HG03159 (cell line): ENCODE data around the gene AIP.
A peak's percentile ranks its signal among the peaks of the same experiment; 100 is the strongest.
"Not testable (repeated sequence)": the region's sequence is repeated elsewhere in the genome, so short reads cannot be mapped to it uniquely, and the experiment has no call there.

Experiments
- ATAC-seq: cut with Tn5 transposase; IDR thresholded peaks from one replicate; pipeline ENCODE4 v1.9.1; 2021; ENCODE audit warnings: mild to moderate bottlenecking, moderate library complexity; ENCODE audit not compliant: unreplicated experiment

Gene AIP

GRCh38 chr11:67505605-67506396 lies 23.0 kb downstream of the AIP start:
- no peak for ATAC-seq

GRCh38 chr11:67506426-67507051 lies 23.7 kb downstream of the AIP start:
- ATAC-seq: no peak

- ATAC-seq: no peak
Observed at GRCh38 chr11:67507242-67507863, 24.5 kb downstream of the AIP start.

GRCh38 chr11:67507864-67508485 lies 25.1 kb downstream of the AIP start, which contains the start of gene CDK2AP2:
Gene CDK2AP2 (minus strand): TSS chr11:67508162. CDS start chr11:67508082, 80 bp downstream.
- ATAC-seq: peak; percentile 72

DNA sequence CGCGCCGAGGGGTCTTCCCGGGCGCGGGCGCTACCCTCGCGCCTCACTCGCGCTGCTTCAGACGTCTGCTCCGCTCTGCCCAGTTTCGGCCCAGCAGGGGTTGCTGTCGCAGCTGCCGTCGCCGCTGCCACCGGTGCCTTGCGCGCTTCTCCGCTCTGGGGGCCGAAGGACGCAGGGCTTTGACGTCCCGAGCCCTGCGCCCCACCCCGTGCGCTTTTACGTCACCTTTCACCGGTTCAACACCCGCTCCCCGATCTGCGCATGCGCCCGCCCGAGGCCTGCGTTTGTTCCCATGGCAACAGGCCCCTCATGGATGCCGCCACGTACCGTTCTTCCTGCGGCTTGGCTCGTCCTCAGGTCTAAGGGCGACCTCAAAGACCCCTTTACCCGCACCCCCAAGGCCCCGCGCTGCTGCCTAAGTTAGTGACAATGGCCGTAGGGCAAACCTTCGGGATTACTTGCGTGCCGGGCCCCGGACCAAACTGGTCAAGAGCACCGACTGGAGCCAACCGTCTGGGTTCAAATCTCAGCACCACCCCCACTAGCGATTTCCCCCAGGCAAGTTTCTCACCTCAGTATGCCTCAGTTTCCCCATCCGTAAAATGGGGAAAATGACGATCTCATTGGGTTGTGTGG lies 25.8 kb downstream of the AIP start:
- peak; percentile 33 for ATAC-seq

GRCh38 chr11:67510023-67510345 lies 27.2 kb downstream of the AIP start:
- ATAC-seq: no peak

DNA sequence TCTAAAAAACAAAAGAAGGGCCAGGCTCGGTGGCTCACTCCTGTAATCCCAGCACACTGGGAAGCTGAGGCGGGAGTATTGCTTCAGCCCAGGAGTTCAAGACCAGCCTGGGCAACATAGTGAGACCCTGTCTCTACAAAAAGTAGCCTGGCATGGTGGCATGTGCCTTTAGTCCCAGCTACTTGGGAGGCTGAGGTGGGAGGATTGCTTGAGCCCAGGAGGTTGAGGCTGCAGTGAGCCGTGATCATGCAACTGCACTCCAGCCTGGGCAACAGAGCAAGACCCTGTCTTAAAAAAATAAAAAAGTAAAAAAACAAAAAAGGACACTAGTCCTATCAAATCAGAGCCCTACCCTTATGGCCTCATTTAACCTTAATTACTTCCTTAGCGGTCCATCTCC lies 28.7 kb downstream of the AIP start:
- not testable (repeated sequence) for ATAC-seq

DNA sequence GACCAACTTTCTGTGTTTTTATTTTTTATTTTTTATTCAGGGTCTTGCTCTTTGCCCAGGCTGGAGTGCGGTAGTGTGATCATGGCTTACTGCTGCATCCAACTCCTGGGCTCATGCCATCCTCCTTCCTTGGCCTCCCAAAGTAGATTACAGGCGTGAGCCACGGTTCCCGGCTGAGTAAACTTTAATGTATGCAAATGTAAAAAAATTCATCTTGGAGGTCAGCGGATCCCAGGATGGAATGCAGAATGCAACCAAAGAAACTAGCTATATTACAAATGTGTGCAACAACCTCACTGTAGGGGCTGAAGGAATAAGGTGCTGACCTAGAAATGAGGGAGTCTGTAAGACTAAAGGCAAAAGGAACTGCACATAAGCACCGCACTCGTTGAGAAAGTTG lies 31.3 kb downstream of the AIP start:
- no peak for ATAC-seq

DNA sequence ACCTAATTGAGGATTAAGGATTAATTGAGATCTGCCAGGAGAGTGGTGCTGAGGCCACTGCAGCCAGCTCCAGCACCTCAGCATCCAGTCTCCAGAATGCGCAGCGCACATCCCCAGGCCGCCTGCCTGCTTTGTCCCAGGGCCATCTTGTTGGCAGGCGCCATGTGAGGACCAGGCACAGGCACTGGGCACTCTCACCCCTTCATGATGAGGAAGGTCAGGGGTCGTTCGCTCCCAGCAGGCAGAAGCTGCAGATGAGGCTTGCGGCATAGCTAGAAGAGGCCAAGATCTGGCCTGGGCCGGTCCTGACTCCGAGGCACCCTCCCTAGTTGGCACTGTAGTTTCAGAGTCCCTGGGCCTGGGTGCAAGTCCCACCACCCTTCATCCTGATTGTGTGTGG lies 34.0 kb downstream of the AIP start:
- no peak for ATAC-seq

DNA sequence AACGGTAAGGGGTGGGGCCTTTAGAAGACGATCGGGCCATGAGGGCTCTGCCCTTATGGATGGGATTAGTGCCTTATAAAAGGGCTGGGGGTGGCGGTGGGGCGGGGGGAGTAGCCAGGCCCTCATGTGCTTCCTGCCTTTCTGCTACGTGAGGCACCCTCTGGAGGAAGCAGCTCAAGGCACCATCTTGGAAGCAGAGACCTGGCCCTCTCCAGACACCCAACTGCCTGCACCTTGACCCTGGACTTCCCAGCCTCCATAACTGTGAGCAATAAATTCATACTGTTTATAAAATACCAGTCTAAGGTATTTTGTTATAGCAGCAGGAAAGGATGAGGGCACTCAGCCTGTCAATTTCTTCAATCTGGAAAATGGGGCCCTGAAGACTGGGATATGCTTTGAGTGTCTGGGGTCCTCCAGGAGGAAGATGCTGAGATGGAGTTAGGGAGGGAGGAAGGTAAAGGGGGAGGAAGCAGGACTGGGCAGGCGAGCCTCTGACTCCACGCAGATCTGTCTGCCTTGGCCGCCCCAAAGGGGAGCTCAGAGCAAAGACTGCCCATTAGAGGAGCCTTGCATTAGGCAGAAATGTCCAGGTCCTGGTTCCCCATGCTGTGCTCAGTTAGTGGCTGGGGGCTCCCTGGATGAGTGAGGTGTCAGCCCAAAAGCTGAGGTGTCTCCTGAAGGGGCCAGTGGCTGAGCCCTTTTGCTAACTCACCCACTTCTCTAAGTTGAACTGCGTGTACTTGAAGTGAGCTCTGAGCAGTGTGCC lies 35.1 kb downstream of the AIP start:
- ATAC-seq: no peak

DNA sequence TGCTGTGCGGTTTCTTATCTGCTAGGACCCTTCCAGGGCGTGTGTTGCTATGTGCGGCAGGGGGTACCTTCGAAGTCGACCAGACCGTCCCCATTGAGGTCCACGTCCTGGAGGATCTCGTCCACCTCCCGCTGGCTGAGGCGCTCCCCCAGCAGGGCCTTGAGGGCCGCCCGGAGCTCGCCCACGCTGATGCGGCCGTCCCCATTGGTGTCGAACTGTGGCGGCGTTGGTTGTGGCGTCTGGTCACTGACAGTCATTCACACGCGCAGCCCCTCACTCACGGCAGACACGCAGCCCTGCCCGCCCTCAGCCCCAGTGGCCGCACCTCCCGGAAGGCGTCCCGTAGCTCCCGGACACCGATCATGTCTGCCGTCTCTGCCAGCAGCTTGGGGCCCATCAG lies 36.9 kb downstream of the AIP start:
- no peak for ATAC-seq

DNA sequence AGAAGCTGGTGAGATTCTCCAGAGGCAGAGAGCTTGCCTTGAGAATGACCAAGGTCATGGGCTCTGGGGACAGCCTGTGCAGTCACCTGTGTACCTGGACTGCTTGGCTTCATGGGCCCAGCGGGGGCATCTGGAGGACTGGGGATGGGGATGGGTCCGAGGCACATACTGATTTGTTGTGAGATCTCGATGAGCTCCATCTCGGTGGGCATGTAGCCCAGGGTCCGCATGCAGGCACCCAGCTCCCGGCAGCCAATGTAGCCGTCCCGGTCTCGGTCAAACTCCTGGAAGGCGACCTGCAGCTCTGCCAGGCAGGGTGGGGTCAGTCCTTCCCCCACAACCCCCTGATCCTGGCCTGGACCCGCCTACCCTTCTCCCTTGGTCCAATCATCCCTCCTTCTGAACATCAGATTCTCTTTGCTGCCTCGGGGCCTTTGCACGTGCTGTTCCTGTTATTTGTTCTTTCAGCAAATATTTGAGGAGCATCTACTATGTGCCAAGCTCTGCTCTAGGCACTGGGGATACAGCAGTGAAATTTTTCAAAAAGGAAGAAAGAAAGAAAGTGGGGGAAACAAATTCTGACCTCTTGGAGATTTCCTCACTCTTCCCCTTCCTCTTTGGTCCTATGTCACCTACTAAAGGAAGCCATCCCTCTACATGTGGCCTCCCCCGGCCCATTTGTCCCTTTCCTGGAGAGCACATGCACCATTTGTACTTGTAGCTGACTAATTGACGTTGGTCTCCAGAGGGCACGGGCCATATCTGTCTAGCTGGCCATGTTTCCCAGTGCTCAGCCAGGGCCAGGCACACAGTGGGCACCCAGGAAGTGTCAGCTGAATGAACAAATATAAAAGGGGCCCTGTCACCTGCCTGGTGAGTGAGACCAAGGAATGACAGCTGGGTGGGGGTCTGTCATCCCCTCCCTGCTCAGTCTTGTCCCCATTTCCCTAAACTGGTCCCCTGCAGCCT lies 38.3 kb downstream of the AIP start:
- ATAC-seq: no peak

GRCh38 chr11:67521924-67522323 lies 39.1 kb downstream of the AIP start:
- ATAC-seq: no peak

DNA sequence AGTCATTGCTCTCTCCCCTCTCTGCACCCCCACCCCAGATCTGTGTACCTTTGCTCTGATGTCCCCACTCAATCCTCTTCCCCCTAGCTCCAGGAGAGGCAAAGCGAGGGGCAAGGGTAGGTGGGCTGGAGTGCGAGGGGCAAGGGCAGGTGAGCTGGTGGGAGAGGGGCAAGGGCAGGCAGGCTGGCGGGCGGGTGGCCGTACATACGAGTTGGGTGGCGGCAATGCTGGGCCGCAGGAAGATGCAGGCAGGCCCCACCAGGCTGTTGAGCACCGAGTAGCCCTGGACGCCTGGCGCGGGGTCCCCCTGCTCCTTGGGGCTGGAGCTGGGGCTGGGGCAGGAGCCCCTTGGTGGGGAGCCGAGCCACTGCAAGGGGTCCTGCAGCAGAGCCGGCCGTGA lies 39.5 kb downstream of the AIP start:
- ATAC-seq: no peak

GRCh38 chr11:67522844-67523555 lies 40.2 kb downstream of the AIP start, which contains the start of gene CABP2:
Gene CABP2 (minus strand): TSS chr11:67523446. CDS start chr11:67523326, 120 bp downstream.
- ATAC-seq: no peak

DNA sequence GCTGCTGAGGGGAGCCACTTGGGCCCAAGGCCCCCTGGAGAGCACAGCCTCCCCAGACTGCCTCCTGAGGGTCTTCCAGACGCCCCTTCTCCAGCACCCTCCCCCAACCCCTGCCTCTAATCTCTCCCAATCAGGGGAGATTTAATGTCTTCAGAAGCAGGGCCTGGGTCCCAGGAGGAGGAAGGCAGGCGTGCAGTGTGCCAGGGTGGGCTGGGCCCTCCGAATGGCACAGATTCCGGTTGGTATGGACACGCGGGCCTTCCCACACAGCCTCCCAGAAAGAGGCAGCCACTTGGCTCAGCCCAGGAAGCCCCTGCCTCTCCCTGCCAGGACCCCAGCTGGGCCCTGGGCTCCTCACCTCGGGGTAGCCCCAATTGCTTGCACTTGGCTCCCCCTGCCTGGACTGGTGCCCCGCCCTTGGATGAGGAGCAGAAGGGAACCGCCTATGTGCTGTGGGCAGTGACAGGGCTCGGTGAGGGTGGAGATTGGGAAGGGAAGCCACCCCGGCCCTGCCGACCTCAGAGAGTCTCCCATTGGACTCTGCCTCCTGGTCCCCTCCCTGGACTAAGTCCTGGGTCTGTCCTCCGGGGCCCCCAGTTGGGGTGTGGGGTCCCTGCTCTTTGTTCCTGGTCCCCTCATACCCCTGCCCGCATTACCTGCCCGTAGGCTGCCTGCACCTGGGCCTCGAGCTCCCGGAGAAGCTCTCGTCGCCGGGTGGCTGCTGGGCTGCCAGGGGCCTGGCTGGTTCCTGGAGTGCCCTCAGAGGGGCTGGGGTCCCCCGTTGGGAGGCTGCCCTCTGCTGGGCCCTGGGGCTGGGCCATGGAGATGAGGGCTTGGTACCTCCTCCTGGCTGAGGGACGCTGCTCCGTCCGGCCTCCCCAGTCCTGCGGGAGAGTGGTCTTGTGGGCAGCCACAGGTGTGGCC lies 41.0 kb downstream of the AIP start:
- ATAC-seq: no peak

GRCh38 chr11:67524480-67524808 lies 41.6 kb downstream of the AIP start:
- no peak for ATAC-seq
